ENCODE results near the gene WTAP. TPM values are rescaled to one million over a fixed set of nuclear protein-coding genes. Genes with fewer than 3 reads are reported as not detected.
"Not testable (repeated sequence)": the region's sequence is repeated elsewhere in the genome, so short reads cannot be mapped to it uniquely, and the experiment has no call there.

Gene WTAP
- total RNA-seq, 1 experiment from 2014 or later, result 142 TPM

- Mint-ChIP-seq H3K4me1 (ENCODE audit: insufficient read depth, unreplicated experiment) (peaks cover 14% of the 10 kb centered on the region), H3K9me3 (ENCODE audit: unreplicated experiment) (no peaks in the 10 kb centered on the region), H3K27ac (ENCODE audit: low read depth, unreplicated experiment) (peak overlapping the region; percentile 2), H3K4me3 (ENCODE audit: unreplicated experiment) (peak overlapping the region; percentile 77), H3K36me3 (ENCODE audit: insufficient read depth, unreplicated experiment) (peaks cover 100% of the 10 kb centered on the region), H3K27me3 (ENCODE audit: insufficient read depth, unreplicated experiment) (no peaks in the 10 kb centered on the region)
- BruUV-seq (replicated peaks), result no TSS peak
- ChIA-PET CTCF (interaction anchor here (0.6 to 1.2 kb wide), 2 partner anchors 9 to 39 kb away, joined by 3 read pairs; no protein-coding TSS in a partner anchor), POLR2A (interaction anchor here (1.7 to 18.1 kb wide), 2 partner anchors 37 to 74 kb away, joined by 6 to 877 read pairs; partner anchors contain the start of genes ACAT2 and WTAP)
- DNase-seq (ENCODE audit: unreplicated experiment), result no peak
- intact Hi-C loops (cut with micrococcal nuclease), result no loop called here
- TF ChIP-seq, protein P1, sequence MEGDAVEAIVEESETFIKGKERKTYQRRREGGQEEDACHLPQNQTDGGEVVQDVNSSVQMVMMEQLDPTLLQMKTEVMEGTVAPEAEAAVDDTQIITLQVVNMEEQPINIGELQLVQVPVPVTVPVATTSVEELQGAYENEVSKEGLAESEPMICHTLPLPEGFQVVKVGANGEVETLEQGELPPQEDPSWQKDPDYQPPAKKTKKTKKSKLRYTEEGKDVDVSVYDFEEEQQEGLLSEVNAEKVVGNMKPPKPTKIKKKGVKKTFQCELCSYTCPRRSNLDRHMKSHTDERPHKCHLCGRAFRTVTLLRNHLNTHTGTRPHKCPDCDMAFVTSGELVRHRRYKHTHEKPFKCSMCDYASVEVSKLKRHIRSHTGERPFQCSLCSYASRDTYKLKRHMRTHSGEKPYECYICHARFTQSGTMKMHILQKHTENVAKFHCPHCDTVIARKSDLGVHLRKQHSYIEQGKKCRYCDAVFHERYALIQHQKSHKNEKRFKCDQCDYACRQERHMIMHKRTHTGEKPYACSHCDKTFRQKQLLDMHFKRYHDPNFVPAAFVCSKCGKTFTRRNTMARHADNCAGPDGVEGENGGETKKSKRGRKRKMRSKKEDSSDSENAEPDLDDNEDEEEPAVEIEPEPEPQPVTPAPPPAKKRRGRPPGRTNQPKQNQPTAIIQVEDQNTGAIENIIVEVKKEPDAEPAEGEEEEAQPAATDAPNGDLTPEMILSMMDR (IDR thresholded peaks at IDR 0.05; ENCODE audit: unreplicated experiment), result no peak
These were observed 40.0 kb upstream of the WTAP start for GRCh38 chr6:159687341-159687740.

DNA sequence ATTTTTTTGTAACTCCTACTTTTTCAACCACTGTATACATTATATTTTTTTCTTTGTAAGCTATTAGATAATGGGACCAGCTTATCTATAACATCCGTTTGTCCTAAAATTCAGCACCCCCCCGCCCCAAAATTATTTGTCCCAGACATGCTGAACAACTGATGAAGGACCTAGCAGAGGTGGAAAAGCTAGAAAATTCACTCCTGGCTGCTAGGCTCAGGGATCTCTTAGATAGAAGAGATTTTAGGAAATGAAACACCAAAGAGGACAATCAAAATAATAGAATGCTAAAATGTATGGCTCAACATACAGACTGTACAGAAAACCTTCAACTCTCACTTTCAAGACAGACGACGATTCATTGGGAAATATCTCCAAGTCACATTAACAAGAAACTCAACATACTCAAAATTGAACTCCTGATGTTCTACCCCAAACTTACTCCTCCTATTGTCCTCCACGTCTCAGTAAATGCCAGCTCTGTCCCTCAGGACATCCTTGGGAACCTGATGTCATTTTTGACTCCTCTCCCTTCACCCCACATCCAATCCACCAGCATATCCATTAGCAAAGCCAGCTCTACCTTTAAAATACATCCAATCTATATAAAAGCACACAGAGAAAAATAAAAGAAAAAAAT lies 38.9 kb upstream of the WTAP start:
- H3K4me3 Mint-ChIP-seq (ENCODE audit: unreplicated experiment), result peak overlapping the region; percentile 77
- no peaks in the 10 kb centered on the region for H3K9me3 Mint-ChIP-seq (ENCODE audit: unreplicated experiment)
- CTCF ChIA-PET, result interaction anchor here (0.6 to 4.1 kb wide), 10 partner anchors 11 to 320 kb away, joined by 3 to 44 read pairs (median 4); no protein-coding TSS in a partner anchor
- H3K4me1 Mint-ChIP-seq (ENCODE audit: insufficient read depth, unreplicated experiment), result peaks cover 14% of the 10 kb centered on the region
- intact Hi-C loops (cut with micrococcal nuclease), result no loop called here
- POLR2A ChIA-PET, result interaction anchor here (1.0 to 18.1 kb wide), 8 partner anchors 10 to 101 kb away, joined by 3 to 877 read pairs (median 6); partner anchors contain the start of genes ACAT2, TCP1 and WTAP
- H3K27me3 Mint-ChIP-seq (ENCODE audit: insufficient read depth, unreplicated experiment), result no peaks in the 10 kb centered on the region
- TF ChIP-seq, protein P1 (IDR thresholded peaks at IDR 0.05; ENCODE audit: unreplicated experiment), result no peak
- no TSS peak for BruUV-seq (replicated peaks)
- no peak for DNase-seq (ENCODE audit: unreplicated experiment)
- H3K36me3 Mint-ChIP-seq (ENCODE audit: insufficient read depth, unreplicated experiment), result peaks cover 100% of the 10 kb centered on the region
- peak overlapping the region; percentile 87 for H3K27ac Mint-ChIP-seq (ENCODE audit: low read depth, unreplicated experiment)

DNA sequence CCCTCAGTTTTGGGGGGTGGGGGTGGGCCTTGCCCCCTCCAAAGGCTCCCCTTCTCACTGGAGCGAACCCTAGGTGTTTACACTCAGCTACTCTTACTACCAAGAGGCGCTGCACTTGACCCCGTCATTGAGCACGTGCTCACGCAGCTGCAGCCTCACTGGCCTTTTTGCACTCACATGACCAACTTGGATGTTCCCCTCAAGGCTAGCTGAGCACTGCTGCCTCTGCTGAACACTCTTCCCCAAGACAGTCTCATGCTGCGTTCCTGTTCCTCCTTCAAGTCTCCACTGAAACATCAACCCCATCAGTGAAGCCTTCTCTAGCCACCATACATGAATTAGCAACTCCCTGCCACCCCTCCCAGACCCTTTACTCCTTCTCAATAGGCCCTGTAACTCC lies 38.3 kb upstream of the WTAP start:
- TF ChIP-seq, protein P1 (IDR thresholded peaks at IDR 0.05; ENCODE audit: unreplicated experiment), result no peak
- no TSS peak for BruUV-seq (replicated peaks)
- no peak for DNase-seq (ENCODE audit: unreplicated experiment)
- H3K36me3 Mint-ChIP-seq (ENCODE audit: insufficient read depth, unreplicated experiment), result peaks cover 94% of the 10 kb centered on the region
- CTCF ChIA-PET, result interaction anchor here (0.7 to 4.1 kb wide), 6 partner anchors 31 to 624 kb away, joined by 3 to 44 read pairs (median 6); no protein-coding TSS in a partner anchor
- H3K9me3 Mint-ChIP-seq (ENCODE audit: unreplicated experiment), result no peaks in the 10 kb centered on the region
- POLR2A ChIA-PET, result interaction anchor here (0.7 to 18.1 kb wide), 8 partner anchors 11 to 1373 kb away, joined by 3 to 877 read pairs (median 6); partner anchors contain the start of genes ACAT2, MRPL18, TCP1 and WTAP
- peak overlapping the region; percentile 77 for H3K4me3 Mint-ChIP-seq (ENCODE audit: unreplicated experiment)
- intact Hi-C loops (cut with micrococcal nuclease), result no loop called here
- no peaks in the 10 kb centered on the region for H3K27me3 Mint-ChIP-seq (ENCODE audit: insufficient read depth, unreplicated experiment)
- peaks cover 15% of the 10 kb centered on the region for H3K4me1 Mint-ChIP-seq (ENCODE audit: insufficient read depth, unreplicated experiment)
- H3K27ac Mint-ChIP-seq (ENCODE audit: low read depth, unreplicated experiment), result peak overlapping the region; percentile 87

GRCh38 chr6:159690135-159690534 lies 37.2 kb upstream of the WTAP start:
- H3K4me1 Mint-ChIP-seq (ENCODE audit: insufficient read depth, unreplicated experiment), result peaks cover 27% of the 10 kb centered on the region
- DNase-seq (ENCODE audit: unreplicated experiment); BruUV-seq (replicated peaks); H3K9me3 Mint-ChIP-seq (ENCODE audit: unreplicated experiment); H3K27me3 Mint-ChIP-seq (ENCODE audit: insufficient read depth, unreplicated experiment): not testable (repeated sequence)
- intact Hi-C loops (cut with micrococcal nuclease), result loop anchor here (2.0 to 10.0 kb wide), 3 partner anchors 73 to 765 kb away; partner anchors contain the start of gene ACAT2
- ChIA-PET POLR2A (interaction anchor here (0.6 to 18.1 kb wide), 9 partner anchors 7 to 236 kb away, joined by 3 to 877 read pairs (median 11); partner anchors contain the start of genes MRPL18, TCP1 and WTAP), CTCF (interaction anchor here (0.7 to 4.1 kb wide), 10 partner anchors 15 to 252 kb away, joined by 3 to 44 read pairs (median 6); partner anchors contain the start of gene WTAP)
- H3K36me3 Mint-ChIP-seq (ENCODE audit: insufficient read depth, unreplicated experiment), result peaks cover 82% of the 10 kb centered on the region
- peak overlapping the region; percentile 87 for H3K27ac Mint-ChIP-seq (ENCODE audit: low read depth, unreplicated experiment)
- peak overlapping the region; percentile 77 for H3K4me3 Mint-ChIP-seq (ENCODE audit: unreplicated experiment)
